SW480 (cell line): ENCODE data around the gene NLRX1.
"Not testable (repeated sequence)": the region's sequence is repeated elsewhere in the genome, so short reads cannot be mapped to it uniquely, and the experiment has no call there.

ENCODE experiments used
- DNase-seq: peaks from one replicate; pipeline ENCODE4 v3.0.0-alpha.2; 2016; ENCODE audit warnings: low spot score

NLRX1 gene

GRCh38 chr11:119210050-119210449 is 41.5 kb downstream of the NLRX1 start:
- DNase-seq, result no peak

- no peak for DNase-seq
Observed at GRCh38 chr11:119218141-119218878, 49.8 kb downstream of the NLRX1 start.

- DNase-seq, result peak; percentile 12
Observed at GRCh38 chr11:119222308-119222707, 53.8 kb downstream of the NLRX1 start.

GRCh38 chr11:119222891-119223290 is 54.4 kb downstream of the NLRX1 start:
- no peak for DNase-seq

- no peak for DNase-seq
Observed at GRCh38 chr11:119223856-119224255, 55.3 kb downstream of the NLRX1 start.

- DNase-seq, result not testable (repeated sequence)
Observed at GRCh38 chr11:119228535-119229287, 60.2 kb downstream of the NLRX1 start.

- no peak for DNase-seq
Observed at GRCh38 chr11:119229288-119229672, 60.8 kb downstream of the NLRX1 start.

- DNase-seq, result no peak
Observed at GRCh38 chr11:119229741-119230140, 61.2 kb downstream of the NLRX1 start.
